ENCODE data around the gene SNPH. TPM values are rescaled to one million over a fixed set of nuclear protein-coding genes. Genes with fewer than 3 reads are reported as not detected.

The SNPH gene
- total RNA-seq, 1 donor from 2014 or later, result 4.6 TPM

GRCh38 chr20:1320902-1321653 is 55.0 kb downstream of the SNPH start:
- TF ChIP-seq CTCF (conservative IDR thresholded peaks at IDR 0.05; ENCODE audit: low read depth, low read length), result no peak

DNA sequence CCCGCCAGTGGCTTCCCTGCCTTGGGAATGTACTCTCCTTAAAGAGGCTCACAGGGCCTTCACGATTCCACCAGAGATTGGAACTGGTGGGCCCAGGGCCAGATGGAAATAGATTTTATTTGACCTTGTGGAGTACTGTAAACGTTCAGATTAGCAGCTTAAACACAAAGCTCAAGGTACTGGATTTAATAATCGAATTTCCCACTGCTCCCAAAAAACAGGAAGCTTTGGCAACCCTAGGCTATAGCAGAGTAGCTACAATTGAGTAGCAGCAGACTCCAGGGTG is 55.5 kb downstream of the SNPH start:
- no peak for DNase-seq (ENCODE audit: low read depth)
- H3K4me3 ChIP-seq (ENCODE audit: low read depth, low read length), result no peak overlapping the region
- TF ChIP-seq CTCF (conservative IDR thresholded peaks at IDR 0.05; ENCODE audit: low read depth, low read length), result no peak

More at GRCh38 chr20:1320902-1321653, 55.0 kb downstream of the SNPH start:
- no peak overlapping the region for H3K4me3 ChIP-seq (ENCODE audit: low read depth, low read length)
- DNase-seq (ENCODE audit: low read depth), result no peak

DNA sequence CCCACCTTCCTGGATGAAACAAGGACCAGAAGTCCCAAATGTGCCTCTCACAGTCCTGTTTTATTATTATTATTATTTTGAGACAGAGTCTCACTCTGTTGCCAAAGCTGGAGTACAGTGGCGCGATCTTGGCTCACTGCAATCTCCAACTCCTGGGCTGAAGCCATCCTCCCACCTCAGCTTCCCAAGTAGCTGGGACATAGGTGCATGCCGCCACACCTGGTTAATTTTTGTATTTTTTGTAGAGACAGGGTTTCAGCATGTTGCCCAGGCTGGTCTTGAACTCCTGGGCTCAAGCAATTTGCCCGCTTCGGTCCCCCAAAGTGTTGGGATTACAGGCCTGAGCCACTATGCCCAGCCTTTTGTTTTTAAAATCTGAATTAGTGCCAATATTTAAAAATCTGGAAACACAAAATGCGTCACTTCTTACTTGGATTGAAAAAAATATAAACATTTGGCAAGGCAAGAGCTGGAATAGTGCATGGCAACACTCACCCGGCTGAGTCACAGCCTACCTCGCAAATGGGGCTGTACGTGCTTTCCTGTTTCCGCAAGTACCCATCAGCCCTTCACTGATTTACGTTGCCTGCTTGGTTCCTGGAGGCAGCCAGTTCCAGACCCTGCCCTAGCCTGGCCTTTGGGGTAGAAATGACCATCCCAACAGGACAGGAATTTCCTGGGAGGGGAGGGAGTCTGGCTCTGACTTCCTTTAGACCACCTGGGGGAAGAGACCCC is 56.6 kb downstream of the SNPH start:
- DNase-seq (ENCODE audit: low read depth), result no peak
- no peak overlapping the region for H3K4me3 ChIP-seq (ENCODE audit: low read depth, low read length)

DNA sequence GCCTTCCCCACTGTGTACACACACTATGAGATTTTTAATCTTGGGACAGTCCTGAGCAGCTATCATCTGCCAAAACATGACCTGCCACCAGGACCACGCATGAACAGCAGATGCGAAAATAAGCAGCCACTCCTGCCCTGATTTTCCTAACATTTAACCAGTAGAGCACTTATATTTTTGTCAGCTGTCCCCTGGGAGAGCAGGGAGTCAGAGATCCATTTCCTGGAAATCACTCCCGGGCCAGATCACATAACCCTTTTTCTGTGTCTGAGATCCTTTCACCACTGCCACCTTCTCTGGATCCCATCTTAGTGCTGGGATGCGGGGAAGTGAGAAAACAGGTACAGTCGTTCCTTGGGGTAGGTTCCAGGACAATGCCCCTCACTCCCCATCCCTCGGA is 57.2 kb downstream of the SNPH start:
- no peak for TF ChIP-seq CTCF (conservative IDR thresholded peaks at IDR 0.05; ENCODE audit: low read depth, low read length)
- no peak overlapping the region for H3K4me3 ChIP-seq (ENCODE audit: low read depth, low read length)
- DNase-seq (ENCODE audit: low read depth), result no peak

More for the DNA sequence above, 56.6 kb downstream of the SNPH start:
- no peak for TF ChIP-seq CTCF (conservative IDR thresholded peaks at IDR 0.05; ENCODE audit: low read depth, low read length)

GRCh38 chr20:1323830-1324597 is 57.9 kb downstream of the SNPH start:
- TF ChIP-seq CTCF (conservative IDR thresholded peaks at IDR 0.05; ENCODE audit: low read depth, low read length), result no peak
- H3K4me3 ChIP-seq (ENCODE audit: low read depth, low read length), result no peak overlapping the region
- DNase-seq (ENCODE audit: low read depth), result no peak

- DNase-seq (ENCODE audit: low read depth), result no peak
- TF ChIP-seq CTCF (conservative IDR thresholded peaks at IDR 0.05; ENCODE audit: low read depth, low read length), result no peak
- H3K4me3 ChIP-seq (ENCODE audit: low read depth, low read length), result peak overlapping the region; percentile 86
These were observed 58.6 kb downstream of the SNPH start for GRCh38 chr20:1324598-1325172.

All from epithelial cell of proximal tubule (primary cell).